HepG2 (cell line): ENCODE data around the gene FCHSD1. TPM values are rescaled to one million over a fixed set of nuclear protein-coding genes. Genes with fewer than 3 reads are reported as not detected.

Experiments used
- ATAC-seq: fragments of 200-7000 bp; cut with Tn5 transposase; 3 replicates; pipeline ENCODE4 v1.9.1; 2020; ENCODE audit warnings: mild to moderate bottlenecking, moderate library complexity
- BruUV-seq: library from RNA; stranded (reverse); fragments of 400-500 nt; replicated peaks from 2 replicates; lab custom pipeline; 2021; lab: Mats Ljungman, UMichigan
- CTCF ChIA-PET: fragments of 300-600 bp; formaldehyde crosslinking; extraction: SDS; loops from one replicate; lab custom pipeline; 2021; ENCODE audit warnings: low total read pairs, inconsistent platforms, low intra/inter-chr PET ratio; lab: Yijun Ruan, JAX
- POLR2A ChIA-PET: fragments of 350-600 bp; sonication (Branson Sonifier 250); formaldehyde crosslinking; loops from one replicate; lab custom pipeline; 2020; ENCODE audit warnings: antibody characterized with exemption, inconsistent platforms; lab: Yijun Ruan, JAX
- DNase-seq: peaks from one replicate; pipeline ENCODE4 v3.0.0-alpha.2; 2015; ENCODE audit warnings: low spot score
- FAIRE-seq: peaks from 3 replicates; lab custom pipeline; 2011; peaks lifted over from hg19 to GRCh38; lab: Jason Lieb, UNC
- H2AFZ ChIP-seq: one replicate; pipeline ENCODE4 v1.6.1; 2011; ENCODE audit warnings: low read length, inconsistent platforms
- H3K27ac ChIP-seq: fragments of 300-600 bp; 3 replicates; pipeline ENCODE4 v1.8.0; 2011; ENCODE audit warnings: mixed run types, mild to moderate bottlenecking, mixed read lengths, low read length, inconsistent platforms; ENCODE audit not compliant: insufficient read depth; ENCODE audit errors: extremely low read length
- H3K27me3 ChIP-seq, 2 experiments: fragments of 200-600 bp in 1 of 2; 2 replicates in 1 of 2; 3 replicates in 1 of 2; pipeline versions ENCODE4 v1.6.0 to v1.8.0; 2011; ENCODE audit warnings: low read length in 2 of 2, mild to moderate bottlenecking in 2 of 2, moderate library complexity in 2 of 2, inconsistent platforms in 1 of 2; ENCODE audit not compliant: insufficient read depth in 2 of 2, control insufficient read depth in 1 of 2
- H3K36me3 ChIP-seq, 2 experiments: fragments of 200-600 bp in 1 of 2; replicated peaks in 1 of 2; 2 replicates in 1 of 2; 3 replicates in 1 of 2; pipeline versions ENCODE4 v1.5.1 to v1.8.0; 2011; ENCODE audit warnings: low read length in 2 of 2, inconsistent platforms in 1 of 2; ENCODE audit not compliant: insufficient read depth in 2 of 2, control insufficient read depth in 1 of 2
- H3K4me1 ChIP-seq: 2 replicates; pipeline ENCODE4 v1.5.1; 2012; ENCODE audit warnings: low read length, inconsistent platforms; ENCODE audit not compliant: insufficient read depth
- H3K4me2 ChIP-seq: 2 replicates; pipeline ENCODE4 v1.6.0; 2011; ENCODE audit warnings: low read depth, low read length, inconsistent platforms
- H3K4me3 ChIP-seq, 3 experiments: fragments of 200-600 bp in 1 of 3; sonication (generic), shearing (Covaris generic) in 1 of 3; replicated peaks in 1 of 3; 2 replicates each; pipeline ENCODE4 v1.5.1; 2011 to 2016; ENCODE audit warnings: low read length in 3 of 3, inconsistent platforms in 2 of 3, low read depth in 2 of 3, mild to moderate bottlenecking in 2 of 3, control low read depth in 1 of 3, mixed read lengths in 1 of 3; ENCODE audit not compliant: insufficient read depth in 1 of 3
- H3K79me2 ChIP-seq: one replicate; pipeline ENCODE4 v1.6.1; 2011; ENCODE audit warnings: low read length, inconsistent platforms; ENCODE audit not compliant: insufficient read depth
- H3K9ac ChIP-seq: 2 replicates; pipeline ENCODE4 v1.6.0; 2011; ENCODE audit warnings: mild to moderate bottlenecking, low read depth, low read length, inconsistent platforms; ENCODE audit not compliant: insufficient read depth
- H3K9me3 ChIP-seq: 2 replicates; pipeline ENCODE4 v1.5.1; 2012; ENCODE audit warnings: mild to moderate bottlenecking, low read length
- H4K20me1 ChIP-seq: 2 replicates; pipeline ENCODE4 v1.6.0; 2011; ENCODE audit warnings: inconsistent platforms, mild to moderate bottlenecking, low read length, moderate library complexity; ENCODE audit not compliant: insufficient read depth
- ELF3 ChIP-seq: IDR thresholded peaks from 2 replicates; pipeline ENCODE4 v1.6.1; 2016; ENCODE audit warnings: missing genetic modification reagents, missing compliant biosample characterization
- ELF4 ChIP-seq: sonication (generic); formaldehyde crosslinking; IDR thresholded peaks from 2 replicates; pipeline ENCODE4 v1.5.0; 2020; ENCODE audit warnings: missing genetic modification reagents, mild to moderate bottlenecking, moderate library complexity, borderline replicate concordance
- HMG20A ChIP-seq: IDR thresholded peaks from 2 replicates; pipeline ENCODE4 v1.6.1; 2016; ENCODE audit warnings: borderline replicate concordance
- JUN ChIP-seq: sonication (generic); formaldehyde crosslinking; IDR thresholded peaks from 2 replicates; pipeline ENCODE4 v1.4.0; 2020; ENCODE audit warnings: mild to moderate bottlenecking, missing genetic modification reagents
- KDM3A ChIP-seq: IDR thresholded peaks from 2 replicates; pipeline ENCODE4 v1.6.1; 2018; ENCODE audit warnings: low read depth, missing compliant biosample characterization
- MXI1 ChIP-seq: IDR thresholded peaks from 3 replicates; pipeline ENCODE4 v1.6.1; 2012; ENCODE audit warnings: low read depth, low read length, inconsistent platforms, borderline replicate concordance
- NPAS2 ChIP-seq: sonication (generic); formaldehyde crosslinking; IDR thresholded peaks from 2 replicates; pipeline ENCODE4 v1.8.0; 2022; ENCODE audit warnings: mild to moderate bottlenecking, missing genetic modification reagents, borderline replicate concordance
- PAX8 ChIP-seq: sonication (generic); formaldehyde crosslinking; IDR thresholded peaks from 2 replicates; pipeline ENCODE4 v1.8.0; 2022; ENCODE audit warnings: mild to moderate bottlenecking, missing genetic modification reagents, borderline replicate concordance
- PITX1 ChIP-seq: sonication (generic); formaldehyde crosslinking; IDR thresholded peaks from 2 replicates; pipeline ENCODE4 v1.5.1; 2020; ENCODE audit warnings: mild to moderate bottlenecking, missing genetic modification reagents
- SAP130 ChIP-seq: IDR thresholded peaks from 2 replicates; pipeline ENCODE4 v1.6.1; 2016; ENCODE audit warnings: low read depth
- SIN3B ChIP-seq: fragments of 150-350 bp; IDR thresholded peaks from 2 replicates; pipeline ENCODE4 v1.6.1; 2014; ENCODE audit warnings: low read length
- ZNF121 ChIP-seq: sonication (generic); formaldehyde crosslinking; IDR thresholded peaks from 2 replicates; pipeline ENCODE4 v1.5.0; 2020; ENCODE audit warnings: mild to moderate bottlenecking, missing genetic modification reagents
- ZNF468 ChIP-seq: sonication (generic); formaldehyde crosslinking; IDR thresholded peaks from 2 replicates; pipeline ENCODE4 v1.8.0; 2022; ENCODE audit warnings: mild to moderate bottlenecking, moderate library complexity, missing genetic modification reagents
- ZNF83 ChIP-seq: sonication (generic); formaldehyde crosslinking; IDR thresholded peaks from 2 replicates; pipeline ENCODE4 v1.4.0; 2020; ENCODE audit warnings: missing genetic modification reagents, mild to moderate bottlenecking, borderline replicate concordance
- ZNF878 ChIP-seq: sonication (generic); formaldehyde crosslinking; IDR thresholded peaks from 2 replicates; pipeline ENCODE4 v1.8.1; 2023; ENCODE audit warnings: mild to moderate bottlenecking, missing genetic modification reagents, moderate library complexity
- WGBS: methylation state at CpG from one replicate; pipeline ENCODE4 v1.1.6; 2017; ENCODE audit warnings: low lambda C conversion rate; 5-methylcytosine and 5-hydroxymethylcytosine counted together
- in situ Hi-C: cut with HindIII; loops from 2 replicates; pipeline ENCODE4 v1.10.0; 2017; ENCODE audit warnings: low pct_unique_long_range_greater_than_20kb; ENCODE audit not compliant: extremely low pct_ligation_motif_present
- intact Hi-C: fragments of 100-400 bp; cut with micrococcal nuclease; formaldehyde crosslinking; loops from one replicate; pipeline ENCODE4 v1.10.0; 2022; ENCODE audit not compliant: unreplicated experiment
- polyA plus RNA-seq, 8 experiments: library from polyadenylated mRNA; depleted of rRNA in 3 of 8; stranded (reverse) in 7 of 8; unstranded in 1 of 8; fragments of >200 nt; fragmentation: Illumina TruSeq in 4 of 8; extraction: Trizol in 4 of 8; gene quantifications; 2 replicates each; pipeline versions ENCODE4 v1.2.1 to v1.2.3, GENCODE V29; 2011 to 2016; ENCODE audit warnings: low read depth in 4 of 8, missing spikeins in 1 of 8, mixed read lengths in 1 of 8; ENCODE audit not compliant: insufficient read depth in 1 of 8
- total RNA-seq, 5 experiments: library from RNA; depleted of rRNA; stranded (reverse); fragments of >200 nt; fragmentation: Illumina TruSeq; extraction: Trizol; gene quantifications; 2 replicates each; pipeline ENCODE4 v1.2.3, GENCODE V29; 2016; ENCODE audit warnings: low read depth in 1 of 5
- TF ChIP-seq, protein P1 (sequence below): IDR thresholded peaks from 2 replicates; pipeline ENCODE4 v1.6.1; 2016; ENCODE audit warnings: missing genetic modification reagents, missing compliant biosample characterization
- TF ChIP-seq, protein P2 (sequence below): sonication (generic); formaldehyde crosslinking; IDR thresholded peaks from 2 replicates; pipeline ENCODE4 v1.5.1; 2020; ENCODE audit warnings: mild to moderate bottlenecking, missing genetic modification reagents, borderline replicate concordance

FCHSD1 gene
- total and polyA plus RNA-seq, 2 of the 13 experiments (the other 11 are each of a cell fraction or from before 2014, with no cell fraction given): 5.5 to 15.4 TPM

DNA sequence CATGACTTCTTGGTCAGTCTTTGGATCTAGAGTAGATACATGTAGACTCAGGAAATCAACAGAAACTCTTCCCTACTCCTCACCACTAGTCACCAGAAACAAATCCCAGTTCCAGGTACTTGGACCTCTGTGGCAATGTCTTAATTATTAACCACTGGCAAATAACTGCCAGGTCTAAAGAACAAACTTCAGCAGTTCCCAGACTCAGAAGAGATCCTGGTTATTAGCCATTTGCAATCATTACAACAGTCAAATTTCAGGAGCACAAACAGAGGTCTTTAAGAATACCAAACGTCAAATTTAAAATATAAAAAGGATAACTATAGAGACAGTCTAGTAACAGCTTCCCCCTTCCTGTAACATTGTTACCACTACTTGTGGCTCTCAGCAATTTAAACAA, 42.7 kb downstream of the FCHSD1 start (continued):
- TF ChIP-seq HMG20A (CRISPR knock-in tag) (peak; percentile 36; the same call in 1 of the 2 replicates), ELF3 (CRISPR knock-in tag) (0 out of 2 replicates have a peak, but pooled peaks have one; percentile 26), KDM3A (CRISPR knock-in tag) (no peak), NPAS2 (no peak), MXI1 (peak; percentile 14; the same call in 1 of the 3 replicates), ZNF878 (CRISPR knock-in tag) (no peak), PITX1 (0 out of 2 replicates have a peak, but pooled peaks have one; percentile 36), SIN3B (no peak), SAP130 (CRISPR knock-in tag) (peak; percentile 59), ELF4 (CRISPR knock-in tag) (no peak)
- TF ChIP-seq, protein P1, sequence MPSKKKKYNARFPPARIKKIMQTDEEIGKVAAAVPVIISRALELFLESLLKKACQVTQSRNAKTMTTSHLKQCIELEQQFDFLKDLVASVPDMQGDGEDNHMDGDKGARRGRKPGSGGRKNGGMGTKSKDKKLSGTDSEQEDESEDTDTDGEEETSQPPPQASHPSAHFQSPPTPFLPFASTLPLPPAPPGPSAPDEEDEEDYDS (CRISPR knock-in tag): peak; percentile 51; the same call in 1 of the 2 replicates

DNA sequence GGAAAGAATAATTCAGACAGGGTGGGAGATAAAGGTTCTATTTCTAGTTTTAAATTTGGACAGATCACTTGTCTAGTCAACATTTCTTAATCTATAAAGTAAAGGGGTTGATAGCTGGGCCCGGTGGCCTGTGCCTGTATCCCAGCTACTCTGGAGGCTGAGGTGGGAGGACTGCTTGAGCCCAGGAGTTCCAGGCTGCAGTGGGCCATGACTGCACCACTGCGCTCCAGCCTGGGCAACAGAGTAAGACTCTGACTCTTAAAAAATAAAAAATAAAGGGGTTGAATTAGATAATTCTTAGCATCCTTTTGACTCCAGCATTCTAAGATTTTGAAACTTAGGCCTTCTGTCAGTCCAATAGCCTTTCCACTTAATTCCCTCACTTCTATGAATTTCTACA, 43.2 kb downstream of the FCHSD1 start:
- H3K27ac ChIP-seq: peak overlapping the region; percentile 78
- intact Hi-C loops (loop anchor here (1.0 kb wide), 1 partner anchor 11 kb away; no protein-coding TSS in a partner anchor), in situ Hi-C loops (no loop called here)
- peak overlapping the region; percentile 51 for H3K9ac ChIP-seq
- no peaks in the 10 kb centered on the region for H3K9me3 ChIP-seq
- ChIA-PET POLR2A (interaction anchor here (0.7 to 3.9 kb wide), 4 partner anchors 9 to 29 kb away, joined by 3 to 14 read pairs (median 7); partner anchors contain the start of genes DIAPH1, HDAC3 and RELL2), CTCF (no interaction called here)
- H3K4me1 ChIP-seq: peaks cover 86% of the 10 kb centered on the region
- H2AFZ ChIP-seq: no peak overlapping the region
- H3K27me3 ChIP-seq: no peaks in the 10 kb centered on the region
- peak overlapping the region; percentile 81 for H3K4me2 ChIP-seq
- H3K36me3 ChIP-seq: 0 out of 5 replicates have a peak, but pooled peaks cover 0 to under 1% of the 10 kb centered on the region in 2 experiments
- no peaks in the 10 kb centered on the region; the same call in 1 of the 2 replicates for H4K20me1 ChIP-seq
- peaks cover 92% of the 10 kb centered on the region for H3K79me2 ChIP-seq
- ATAC-seq: peak; percentile 46
- WGBS: 72% methylated on average over 2 of the region's 2 CpGs
- no peak for DNase-seq
- no peak for FAIRE-seq
- peak overlapping the region in 2 of 3 experiments; percentile 43 to 49; a peak in 2 of 6 replicates for H3K4me3 ChIP-seq
- BruUV-seq: no TSS peak
- no peak for TF ChIP-seq JUN (CRISPR knock-in tag)
- TF ChIP-seq ZNF468 (CRISPR knock-in tag): no peak
- TF ChIP-seq, protein P2, sequence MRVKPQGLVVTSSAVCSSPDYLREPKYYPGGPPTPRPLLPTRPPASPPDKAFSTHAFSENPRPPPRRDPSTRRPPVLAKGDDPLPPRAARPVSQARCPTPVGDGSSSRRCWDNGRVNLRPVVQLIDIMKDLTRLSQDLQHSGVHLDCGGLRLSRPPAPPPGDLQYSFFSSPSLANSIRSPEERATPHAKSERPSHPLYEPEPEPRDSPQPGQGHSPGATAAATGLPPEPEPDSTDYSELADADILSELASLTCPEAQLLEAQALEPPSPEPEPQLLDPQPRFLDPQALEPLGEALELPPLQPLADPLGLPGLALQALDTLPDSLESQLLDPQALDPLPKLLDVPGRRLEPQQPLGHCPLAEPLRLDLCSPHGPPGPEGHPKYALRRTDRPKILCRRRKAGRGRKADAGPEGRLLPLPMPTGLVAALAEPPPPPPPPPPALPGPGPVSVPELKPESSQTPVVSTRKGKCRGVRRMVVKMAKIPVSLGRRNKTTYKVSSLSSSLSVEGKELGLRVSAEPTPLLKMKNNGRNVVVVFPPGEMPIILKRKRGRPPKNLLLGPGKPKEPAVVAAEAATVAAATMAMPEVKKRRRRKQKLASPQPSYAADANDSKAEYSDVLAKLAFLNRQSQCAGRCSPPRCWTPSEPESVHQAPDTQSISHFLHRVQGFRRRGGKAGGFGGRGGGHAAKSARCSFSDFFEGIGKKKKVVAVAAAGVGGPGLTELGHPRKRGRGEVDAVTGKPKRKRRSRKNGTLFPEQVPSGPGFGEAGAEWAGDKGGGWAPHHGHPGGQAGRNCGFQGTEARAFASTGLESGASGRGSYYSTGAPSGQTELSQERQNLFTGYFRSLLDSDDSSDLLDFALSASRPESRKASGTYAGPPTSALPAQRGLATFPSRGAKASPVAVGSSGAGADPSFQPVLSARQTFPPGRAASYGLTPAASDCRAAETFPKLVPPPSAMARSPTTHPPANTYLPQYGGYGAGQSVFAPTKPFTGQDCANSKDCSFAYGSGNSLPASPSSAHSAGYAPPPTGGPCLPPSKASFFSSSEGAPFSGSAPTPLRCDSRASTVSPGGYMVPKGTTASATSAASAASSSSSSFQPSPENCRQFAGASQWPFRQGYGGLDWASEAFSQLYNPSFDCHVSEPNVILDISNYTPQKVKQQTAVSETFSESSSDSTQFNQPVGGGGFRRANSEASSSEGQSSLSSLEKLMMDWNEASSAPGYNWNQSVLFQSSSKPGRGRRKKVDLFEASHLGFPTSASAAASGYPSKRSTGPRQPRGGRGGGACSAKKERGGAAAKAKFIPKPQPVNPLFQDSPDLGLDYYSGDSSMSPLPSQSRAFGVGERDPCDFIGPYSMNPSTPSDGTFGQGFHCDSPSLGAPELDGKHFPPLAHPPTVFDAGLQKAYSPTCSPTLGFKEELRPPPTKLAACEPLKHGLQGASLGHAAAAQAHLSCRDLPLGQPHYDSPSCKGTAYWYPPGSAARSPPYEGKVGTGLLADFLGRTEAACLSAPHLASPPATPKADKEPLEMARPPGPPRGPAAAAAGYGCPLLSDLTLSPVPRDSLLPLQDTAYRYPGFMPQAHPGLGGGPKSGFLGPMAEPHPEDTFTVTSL (CRISPR knock-in tag): no peak
- TF ChIP-seq PAX8 (CRISPR knock-in tag): no peak
- no peak for TF ChIP-seq ZNF83 (CRISPR knock-in tag)
- TF ChIP-seq ZNF121 (CRISPR knock-in tag): peak; percentile 59; the same call in 1 of the 2 replicates
